Smooth muscle cell (in vitro differentiated cells): ENCODE data around the gene DLG3. TPM values are rescaled to one million over a fixed set of nuclear protein-coding genes. Genes with fewer than 3 reads are reported as not detected.

ENCODE experiments used
- DNase-seq: peaks from one replicate; lab custom pipeline; 2025; ENCODE audit not compliant: unreplicated experiment; lab: John Stamatoyannopoulos, UW
- H2AFZ ChIP-seq: fragments of 200-600 bp; sonication (generic); 2 replicates; pipeline ENCODE4 v1.6.0; 2016; ENCODE audit warnings: antibody characterized with exemption, low read depth, mild to moderate bottlenecking
- H3F3A ChIP-seq: fragments of 200-600 bp; sonication (generic); 2 replicates; pipeline ENCODE4 v1.6.0; 2017; ENCODE audit warnings: antibody characterized with exemption, low read depth
- H3K27ac ChIP-seq: fragments of 200-600 bp; sonication (generic); 2 replicates; pipeline ENCODE4 v1.5.1; 2016; ENCODE audit warnings: low read depth, mild to moderate bottlenecking
- H3K27me3 ChIP-seq: fragments of 200-600 bp; sonication (generic); 2 replicates; pipeline ENCODE4 v1.6.1; 2016; ENCODE audit warnings: low read depth, mild to moderate bottlenecking
- H3K36me3 ChIP-seq: fragments of 200-600 bp; sonication (generic); 2 replicates; pipeline ENCODE4 v1.5.1; 2016; ENCODE audit warnings: low read depth
- H3K4me1 ChIP-seq: fragments of 200-600 bp; sonication (generic); 2 replicates; pipeline ENCODE4 v1.5.1; 2016; ENCODE audit warnings: low read depth
- H3K4me2 ChIP-seq: fragments of 200-600 bp; sonication (generic); 2 replicates; pipeline ENCODE4 v1.6.0; 2016; ENCODE audit warnings: mild to moderate bottlenecking
- H3K4me3 ChIP-seq: fragments of 200-600 bp; sonication (generic); 2 replicates; pipeline ENCODE4 v1.5.1; 2016; ENCODE audit warnings: mild to moderate bottlenecking
- H3K79me2 ChIP-seq: fragments of 200-600 bp; sonication (generic); 2 replicates; pipeline ENCODE4 v1.6.0; 2016; ENCODE audit warnings: low read depth, mild to moderate bottlenecking
- H3K9ac ChIP-seq: fragments of 200-600 bp; sonication (generic); 2 replicates; pipeline ENCODE4 v1.6.0; 2016; ENCODE audit warnings: low read depth
- H3K9me3 ChIP-seq: fragments of 200-600 bp; sonication (generic); replicated peaks from 2 replicates; pipeline ENCODE4 v1.5.1; 2016; ENCODE audit warnings: low read depth
- H4K20me1 ChIP-seq: fragments of 200-600 bp; sonication (generic); 2 replicates; pipeline ENCODE4 v1.6.0; 2016; ENCODE audit warnings: low read depth
- CTCF ChIP-seq: fragments of 200-600 bp; sonication (generic); IDR thresholded peaks from 2 replicates; pipeline ENCODE4 v1.5.1; 2017; ENCODE audit warnings: borderline replicate concordance, mild to moderate bottlenecking, antibody characterized with exemption; ENCODE audit not compliant: insufficient read depth, poor library complexity, severe bottlenecking
- WGBS: methylation state at CpG from one replicate; pipeline ENCODE4 v1.1.7; 2016; ENCODE audit warnings: low lambda C conversion rate; 5-methylcytosine and 5-hydroxymethylcytosine counted together
- polyA plus RNA-seq: library from polyadenylated mRNA; unstranded; fragments of >200 nt; fragmentation: Nextera tagmentation; extraction: Ambion mirVana; gene quantifications from 2 replicates; pipeline ENCODE4 v1.2.1, GENCODE V29; 2016
- total RNA-seq: library from RNA; depleted of rRNA; stranded (reverse); fragments of >200 nt; gene quantifications from 2 replicates; pipeline ENCODE4 v1.2.3, GENCODE V29; 2014

The DLG3 gene
- total and polyA plus RNA-seq, 2 experiments from 2014 or later, result 14.5 to 39.6 TPM

GRCh38 chrX:70405003-70405402, 39.6 kb upstream of the DLG3 start:
- Histone ChIP-seq H3K27ac (no peak overlapping the region), H3K27me3 (no peaks in the 10 kb centered on the region), H3K36me3 (no peaks in the 10 kb centered on the region), H4K20me1 (no peaks in the 10 kb centered on the region), H2AFZ (no peak overlapping the region), H3K79me2 (no peaks in the 10 kb centered on the region), H3K4me2 (no peak overlapping the region), H3K4me1 (no peaks in the 10 kb centered on the region), H3K9ac (no peak overlapping the region), H3F3A (no peaks in the 10 kb centered on the region), H3K4me3 (no peak overlapping the region), H3K9me3 (no peaks in the 10 kb centered on the region)
- TF ChIP-seq CTCF, result no peak
- DNase-seq, result no peak
- WGBS, result 78% methylated on average over 1 of the region's 1 CpG

GRCh38 chrX:70410921-70411320, 33.7 kb upstream of the DLG3 start:
- Histone ChIP-seq H4K20me1 (no peaks in the 10 kb centered on the region), H3K4me3 (no peak overlapping the region), H3K9ac (no peak overlapping the region), H3K27ac (no peak overlapping the region), H3K27me3 (no peaks in the 10 kb centered on the region), H3K9me3 (no peaks in the 10 kb centered on the region), H3K4me2 (no peak overlapping the region), H3K36me3 (no peaks in the 10 kb centered on the region), H2AFZ (no peak overlapping the region), H3K4me1 (no peaks in the 10 kb centered on the region), H3F3A (no peaks in the 10 kb centered on the region), H3K79me2 (no peaks in the 10 kb centered on the region)
- WGBS, result 72% methylated on average over 2 of the region's 2 CpGs
- no peak for DNase-seq
- no peak for TF ChIP-seq CTCF

GRCh38 chrX:70411475-70411874, 33.2 kb upstream of the DLG3 start:
- Histone ChIP-seq H3K4me3 (no peak overlapping the region), H4K20me1 (no peaks in the 10 kb centered on the region), H3F3A (no peaks in the 10 kb centered on the region), H3K9me3 (no peaks in the 10 kb centered on the region), H3K79me2 (no peaks in the 10 kb centered on the region), H3K9ac (no peak overlapping the region), H2AFZ (no peak overlapping the region), H3K4me2 (no peak overlapping the region), H3K27me3 (no peaks in the 10 kb centered on the region), H3K36me3 (no peaks in the 10 kb centered on the region), H3K4me1 (no peaks in the 10 kb centered on the region), H3K27ac (no peak overlapping the region)
- no peak for TF ChIP-seq CTCF
- 72% methylated on average over 3 of the region's 3 CpGs for WGBS
- DNase-seq, result no peak

- Histone ChIP-seq H2AFZ (no peak overlapping the region), H3K27me3 (no peaks in the 10 kb centered on the region), H3F3A (no peaks in the 10 kb centered on the region), H3K4me2 (no peak overlapping the region), H3K4me3 (no peak overlapping the region), H3K79me2 (no peaks in the 10 kb centered on the region), H3K27ac (no peak overlapping the region), H3K4me1 (no peaks in the 10 kb centered on the region), H3K36me3 (no peaks in the 10 kb centered on the region), H3K9me3 (no peaks in the 10 kb centered on the region), H3K9ac (no peak overlapping the region), H4K20me1 (no peaks in the 10 kb centered on the region)
- no peak for TF ChIP-seq CTCF
- 67% methylated on average over 2 of the region's 2 CpGs for WGBS
- no peak for DNase-seq
Measured at GRCh38 chrX:70421618-70422017, 23.0 kb upstream of the DLG3 start.
